Measurements from ENCODE around the gene PLP2.

- TF ChIP-seq EZH2phosphoT487 (IDR thresholded peaks at IDR 0.05; ENCODE audit: borderline replicate concordance, low read length) = no peak
- no peak for TF ChIP-seq CTCF (conservative IDR thresholded peaks at IDR 0.05; ENCODE audit: low read depth, low read length)
Observed at GRCh38 chrX:49166914-49167739, 4.6 kb upstream of the PLP2 start.
